ENCODE measurements around the gene PIK3R5. TPM values are rescaled to one million over a fixed set of nuclear protein-coding genes. Genes with fewer than 3 reads are reported as not detected.

The PIK3R5 gene
- total and polyA plus RNA-seq, 2 donors (not counting 1 experiment from before 2014, with no cell fraction given): 0.15 TPM; not detected in 1

- no peak overlapping the region for H3K9ac ChIP-seq (ENCODE audit: insufficient read depth, low read length)
- no peak overlapping the region for H3K4me3 ChIP-seq (replicated peaks in 1 of 4; ENCODE audit: control extremely low read depth in 1 of 4, insufficient read depth in 1 of 4, low read depth in 3 of 4, low read length in 4 of 4)
- H3K27ac ChIP-seq (ENCODE audit: insufficient read depth, low read length): no peak overlapping the region
- H4K20me1 ChIP-seq (ENCODE audit: control insufficient read depth, extremely low read depth, insufficient read depth, low read length): no peaks in the 10 kb centered on the region
- H2AFZ ChIP-seq (ENCODE audit: low read length): no peak overlapping the region
- no peaks in the 10 kb centered on the region for H3K79me2 ChIP-seq (ENCODE audit: control insufficient read depth, insufficient read depth, low read length)
- no peaks in the 10 kb centered on the region for H3K27me3 ChIP-seq (ENCODE audit: control insufficient read depth, insufficient read depth, low read length)
- no peaks in the 10 kb centered on the region for H3K4me1 ChIP-seq (ENCODE audit: control insufficient read depth, extremely low read depth, insufficient read depth, low read length)
- TF ChIP-seq CTCF (conservative IDR thresholded peaks at IDR 0.05 in 1 of 2, IDR thresholded peaks at IDR 0.05 in 1 of 2; ENCODE audit: low read depth in 1 of 2, low read length in 2 of 2) (no peak), EZH2 (IDR thresholded peaks at IDR 0.05; ENCODE audit: low read length, missing control alignments) (no peak)
- H3K9me3 ChIP-seq (ENCODE audit: control insufficient read depth, insufficient read depth, low read depth, low read length): no peaks in the 10 kb centered on the region
- no peak overlapping the region for H3K4me2 ChIP-seq (ENCODE audit: extremely low read depth, insufficient read depth, low read length)
- H3K36me3 ChIP-seq (ENCODE audit: control insufficient read depth, insufficient read depth, low read length): no peaks in the 10 kb centered on the region
- DNase-seq (ENCODE audit: low read depth in 2 of 2): no peak
Observed at GRCh38 chr17:8839410-8839935, 126.0 kb downstream of the PIK3R5 start.

GRCh38 chr17:8838551-8839095 lies 126.9 kb downstream of the PIK3R5 start:
- no peaks in the 10 kb centered on the region for H3K79me2 ChIP-seq (ENCODE audit: control insufficient read depth, insufficient read depth, low read length)
- H2AFZ ChIP-seq (ENCODE audit: low read length): no peak overlapping the region
- no peak for TF ChIP-seq EZH2 (IDR thresholded peaks at IDR 0.05; ENCODE audit: low read length, missing control alignments)
- TF ChIP-seq CTCF (conservative IDR thresholded peaks at IDR 0.05 in 1 of 2, IDR thresholded peaks at IDR 0.05 in 1 of 2; ENCODE audit: low read depth in 1 of 2, low read length in 2 of 2): no peak
- H3K4me1 ChIP-seq (ENCODE audit: control insufficient read depth, extremely low read depth, insufficient read depth, low read length): no peaks in the 10 kb centered on the region
- no peaks in the 10 kb centered on the region for H3K27me3 ChIP-seq (ENCODE audit: control insufficient read depth, insufficient read depth, low read length)
- H3K4me3 ChIP-seq (replicated peaks in 1 of 4; ENCODE audit: control extremely low read depth in 1 of 4, insufficient read depth in 1 of 4, low read depth in 3 of 4, low read length in 4 of 4): no peak overlapping the region
- H3K9me3 ChIP-seq (ENCODE audit: control insufficient read depth, insufficient read depth, low read depth, low read length): no peaks in the 10 kb centered on the region
- no peak for DNase-seq (ENCODE audit: low read depth in 2 of 2)
- no peak overlapping the region for H3K4me2 ChIP-seq (ENCODE audit: extremely low read depth, insufficient read depth, low read length)
- no peaks in the 10 kb centered on the region for H3K36me3 ChIP-seq (ENCODE audit: control insufficient read depth, insufficient read depth, low read length)
- H3K9ac ChIP-seq (ENCODE audit: insufficient read depth, low read length): no peak overlapping the region
- H3K27ac ChIP-seq (ENCODE audit: insufficient read depth, low read length): no peak overlapping the region
- H4K20me1 ChIP-seq (ENCODE audit: control insufficient read depth, extremely low read depth, insufficient read depth, low read length): no peaks in the 10 kb centered on the region

- Histone ChIP-seq H3K4me1 (ENCODE audit: control insufficient read depth, extremely low read depth, insufficient read depth, low read length) (no peaks in the 10 kb centered on the region), H4K20me1 (ENCODE audit: control insufficient read depth, extremely low read depth, insufficient read depth, low read length) (no peaks in the 10 kb centered on the region), H3K9ac (ENCODE audit: insufficient read depth, low read length) (no peak overlapping the region), H3K27me3 (ENCODE audit: control insufficient read depth, insufficient read depth, low read length) (no peaks in the 10 kb centered on the region), H3K27ac (ENCODE audit: insufficient read depth, low read length) (no peak overlapping the region), H3K79me2 (ENCODE audit: control insufficient read depth, insufficient read depth, low read length) (no peaks in the 10 kb centered on the region), H3K4me2 (ENCODE audit: extremely low read depth, insufficient read depth, low read length) (no peak overlapping the region), H3K36me3 (ENCODE audit: control insufficient read depth, insufficient read depth, low read length) (no peaks in the 10 kb centered on the region), H3K4me3 (replicated peaks in 1 of 4; ENCODE audit: control extremely low read depth in 1 of 4, insufficient read depth in 1 of 4, low read depth in 3 of 4, low read length in 4 of 4) (no peak overlapping the region), H2AFZ (ENCODE audit: low read length) (no peak overlapping the region), H3K9me3 (ENCODE audit: control insufficient read depth, insufficient read depth, low read depth, low read length) (no peaks in the 10 kb centered on the region)
- TF ChIP-seq EZH2 (IDR thresholded peaks at IDR 0.05; ENCODE audit: low read length, missing control alignments): no peak
- no peak for TF ChIP-seq CTCF (conservative IDR thresholded peaks at IDR 0.05 in 1 of 2, IDR thresholded peaks at IDR 0.05 in 1 of 2; ENCODE audit: low read depth in 1 of 2, low read length in 2 of 2)
- no peak for DNase-seq (ENCODE audit: low read depth in 2 of 2)
Observed at GRCh38 chr17:8837563-8838075, 127.9 kb downstream of the PIK3R5 start.

Data from fibroblast of lung (primary cell).